ENCODE results near the gene UBAC2.

- TF ChIP-seq EZH2 (IDR thresholded peaks at IDR 0.05; ENCODE audit: borderline replicate concordance, low read depth, low read length, poor library complexity, severe bottlenecking) (no peak), CTCF (conservative IDR thresholded peaks at IDR 0.05; ENCODE audit: low read depth, low read length) (no peak)
Observed at GRCh38 chr13:99307648-99308339, 107.1 kb downstream of the UBAC2 start.
